ENCODE measurements around the gene ETDC.
"Not testable (repeated sequence)": the region's sequence is repeated elsewhere in the genome, so short reads cannot be mapped to it uniquely, and the experiment has no call there.

ETDC gene

GRCh38 chrX:135309430-135309923 lies at the start of gene ETDC:
Gene ETDC (plus strand): TSS chrX:135309480. CDS start chrX:135309480, 0 bp downstream.
- DNase-seq (ENCODE audit: low read depth in 3 of 3): no peak

GRCh38 chrX:135260976-135261375 lies 48.3 kb upstream of the ETDC start:
- not testable (repeated sequence) for DNase-seq (ENCODE audit: low read depth in 3 of 3)

DNA sequence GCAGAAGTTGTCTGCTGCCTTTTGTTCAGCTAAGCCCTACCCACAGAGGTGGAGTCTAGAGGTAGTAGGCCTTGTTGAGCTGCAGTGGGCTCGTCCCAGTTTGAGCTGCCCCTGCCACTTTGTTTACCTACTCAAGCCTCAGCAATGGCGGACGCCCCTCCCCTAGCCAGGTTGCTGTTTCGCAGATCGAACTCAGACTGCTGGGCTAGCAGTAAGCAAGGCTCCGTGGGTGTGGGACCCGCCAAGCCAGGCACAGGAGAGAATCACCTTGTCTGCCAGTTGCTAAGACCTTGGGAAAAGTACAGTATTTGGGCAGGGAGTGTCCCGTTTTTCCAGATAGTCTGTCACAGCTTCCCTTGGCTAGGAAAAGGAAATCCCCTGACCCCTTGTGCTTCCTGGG lies 45.9 kb upstream of the ETDC start:
- DNase-seq (ENCODE audit: low read depth in 3 of 3): not testable (repeated sequence)

DNA sequence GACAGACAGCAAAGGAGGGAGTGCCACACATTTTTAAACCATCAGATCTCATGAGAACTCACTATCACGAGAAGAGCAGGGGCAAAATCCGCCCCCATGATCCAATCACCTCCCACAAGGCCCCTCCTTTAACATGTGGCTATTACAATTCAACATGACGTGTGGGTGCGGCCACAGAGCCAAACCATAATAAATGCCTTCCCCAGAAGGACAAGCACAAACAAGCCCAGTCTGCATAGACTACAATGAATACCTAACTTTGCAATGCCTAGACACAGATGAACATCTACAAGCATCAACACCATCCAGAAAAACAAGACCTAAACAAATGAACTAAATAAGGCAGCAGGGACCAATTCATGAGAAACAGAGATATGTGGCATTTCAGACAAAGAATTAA lies 45.1 kb upstream of the ETDC start:
- DNase-seq (ENCODE audit: low read depth in 3 of 3): no peak

GRCh38 chrX:135273162-135273561 lies 36.1 kb upstream of the ETDC start:
- DNase-seq (ENCODE audit: low read depth in 3 of 3): no peak

- no peak for DNase-seq (ENCODE audit: low read depth in 3 of 3)
Observed at GRCh38 chrX:135275973-135276372, 33.3 kb upstream of the ETDC start.

GRCh38 chrX:135287266-135287823 lies 21.9 kb upstream of the ETDC start:
- DNase-seq (ENCODE audit: low read depth in 3 of 3): no peak

DNA sequence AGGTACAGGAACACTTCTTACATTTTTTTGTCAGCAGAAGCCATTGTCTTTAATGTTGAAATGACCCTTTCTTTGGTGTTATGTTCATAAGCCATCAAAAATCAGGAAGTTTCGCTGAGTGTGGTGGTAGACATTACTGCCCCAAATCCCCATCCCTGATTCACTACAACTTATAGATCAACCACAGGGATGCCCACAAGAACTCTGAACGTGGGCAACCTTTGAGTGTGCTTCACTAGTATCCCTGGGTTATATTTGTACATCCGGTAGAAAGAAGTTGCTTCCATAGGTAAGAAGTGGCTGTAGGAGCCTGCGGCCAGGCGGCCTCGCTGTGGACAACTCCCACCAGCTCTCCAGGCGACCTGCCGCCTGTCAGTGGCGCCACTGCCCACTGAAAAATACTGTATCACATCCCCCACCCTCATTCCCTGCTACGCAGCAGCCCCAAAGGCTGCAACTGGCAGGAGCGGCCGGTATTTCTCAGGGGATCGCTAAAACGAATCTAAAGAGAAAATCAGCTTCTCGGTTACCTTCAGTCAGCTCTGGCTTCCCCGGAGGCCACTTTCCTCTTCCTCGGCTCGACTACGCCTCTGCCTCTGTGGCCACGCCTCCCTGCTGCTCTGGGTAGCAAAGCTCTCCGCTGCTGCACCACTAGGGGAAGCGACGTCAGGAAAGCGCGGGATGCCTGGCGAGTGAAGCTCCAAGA lies 13.9 kb upstream of the ETDC start:
- DNase-seq (ENCODE audit: low read depth in 3 of 3): peak; percentile 28 to 66 (median 28)

DNA sequence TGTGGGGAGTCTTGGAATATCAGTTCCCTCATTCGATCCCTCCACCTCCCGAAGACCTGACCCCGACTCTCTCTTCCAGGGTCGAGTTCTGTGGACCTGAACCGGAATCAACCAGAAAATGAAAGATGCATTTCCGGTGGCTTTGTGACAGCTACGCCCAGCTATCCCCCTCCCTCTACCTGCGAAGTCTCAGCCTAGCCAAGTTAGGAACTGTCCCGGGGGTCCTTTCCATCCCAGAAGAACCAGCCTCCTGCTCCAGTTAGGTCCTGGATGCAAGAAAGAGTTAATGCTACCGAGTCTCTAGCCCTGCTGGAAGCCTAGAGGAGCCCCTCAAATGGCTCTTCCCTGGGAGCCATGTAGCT lies 13.4 kb upstream of the ETDC start:
- no peak for DNase-seq (ENCODE audit: low read depth in 3 of 3)

- DNase-seq (ENCODE audit: low read depth in 3 of 3): no peak
Observed at GRCh38 chrX:135302269-135302873, 6.9 kb upstream of the ETDC start.

DNA sequence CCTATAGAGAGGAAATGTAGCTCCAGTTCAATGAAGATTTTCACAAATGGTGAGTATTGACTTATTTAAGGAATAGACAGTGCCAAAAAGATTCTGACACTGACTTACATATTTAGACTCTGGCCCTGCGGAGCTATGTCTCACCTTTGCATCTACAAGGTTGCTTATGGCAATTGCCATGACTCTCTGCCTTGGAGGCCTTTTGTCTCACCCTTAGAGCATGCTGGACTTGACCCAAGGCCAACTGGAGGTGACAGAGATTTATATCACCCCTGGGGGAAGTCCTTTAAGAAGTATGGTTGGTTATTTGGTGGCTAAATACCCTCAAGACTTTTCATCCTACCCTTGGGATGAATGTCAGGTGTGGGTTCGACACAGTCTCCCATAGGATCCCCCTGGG lies 4.5 kb upstream of the ETDC start:
- DNase-seq (ENCODE audit: low read depth in 3 of 3): no peak

GRCh38 chrX:135307171-135307570 lies 2.1 kb upstream of the ETDC start:
- no peak for DNase-seq (ENCODE audit: low read depth in 3 of 3)

- DNase-seq (ENCODE audit: low read depth in 3 of 3): no peak
Observed at GRCh38 chrX:135308345-135308855, 880 bp upstream of the ETDC start.

- no peak for DNase-seq (ENCODE audit: low read depth in 3 of 3)
Observed at GRCh38 chrX:135315864-135316263, 6.6 kb downstream of the ETDC start.

DNA sequence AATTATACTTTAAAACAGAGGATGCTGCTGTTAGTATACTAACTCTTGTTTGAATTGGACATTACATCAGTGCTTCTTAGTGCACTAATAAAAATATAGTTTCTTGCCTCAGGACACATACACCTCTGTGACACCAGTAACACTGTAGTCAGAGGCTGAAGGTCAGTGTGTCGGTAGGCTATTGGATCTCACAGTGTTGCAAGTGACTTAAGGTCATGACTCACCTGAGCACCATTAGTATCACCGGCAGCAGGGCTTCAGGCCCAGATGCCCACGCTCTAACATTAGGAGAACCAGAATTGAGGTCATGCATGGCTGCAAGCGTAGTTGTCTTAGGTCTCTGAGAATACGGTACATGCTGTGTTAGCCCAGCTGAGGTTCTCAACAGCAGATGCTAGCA lies 15.2 kb downstream of the ETDC start:
- DNase-seq (ENCODE audit: low read depth in 3 of 3): no peak

DNA sequence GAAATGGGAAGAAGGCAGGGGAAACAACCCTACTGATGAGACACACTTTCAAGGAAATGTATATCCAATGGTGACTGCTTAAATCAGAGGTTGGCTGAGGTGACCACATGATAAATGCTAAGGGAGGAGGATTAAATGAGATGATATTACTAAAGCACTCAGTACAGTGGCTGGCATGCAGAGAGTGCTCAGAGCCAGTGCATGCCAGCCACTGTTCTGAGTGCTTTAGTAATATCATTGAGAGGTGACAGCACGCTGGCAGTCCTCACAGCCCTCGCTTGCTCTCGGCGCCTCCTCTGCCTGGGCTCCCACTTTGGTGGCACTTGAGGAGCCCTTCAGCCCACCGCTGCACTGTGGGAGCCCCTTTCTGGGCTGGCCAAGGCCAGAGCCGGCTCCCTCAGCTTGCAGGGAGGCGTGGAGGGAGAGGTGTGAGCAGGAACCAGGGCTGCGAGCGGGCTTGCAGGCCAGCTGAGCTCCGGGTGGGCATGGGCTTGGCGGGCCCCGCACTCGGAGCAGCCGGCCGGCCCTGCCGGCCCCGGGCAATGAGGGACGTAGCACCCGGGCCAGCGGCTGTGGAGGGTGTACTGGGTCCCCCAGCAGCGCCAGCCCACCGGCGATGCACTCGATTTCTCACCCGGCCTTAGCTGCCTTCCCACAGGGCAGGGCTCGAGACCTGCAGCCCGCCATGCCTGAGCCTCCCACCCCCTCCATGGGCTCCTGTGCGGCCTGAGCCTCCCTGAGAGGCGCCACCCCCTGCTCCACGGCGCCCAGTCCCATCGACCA lies 15.9 kb downstream of the ETDC start:
- DNase-seq (ENCODE audit: low read depth in 3 of 3): not testable (repeated sequence)

GRCh38 chrX:135327299-135327698 lies 18.0 kb downstream of the ETDC start:
- no peak for DNase-seq (ENCODE audit: low read depth in 3 of 3)

DNA sequence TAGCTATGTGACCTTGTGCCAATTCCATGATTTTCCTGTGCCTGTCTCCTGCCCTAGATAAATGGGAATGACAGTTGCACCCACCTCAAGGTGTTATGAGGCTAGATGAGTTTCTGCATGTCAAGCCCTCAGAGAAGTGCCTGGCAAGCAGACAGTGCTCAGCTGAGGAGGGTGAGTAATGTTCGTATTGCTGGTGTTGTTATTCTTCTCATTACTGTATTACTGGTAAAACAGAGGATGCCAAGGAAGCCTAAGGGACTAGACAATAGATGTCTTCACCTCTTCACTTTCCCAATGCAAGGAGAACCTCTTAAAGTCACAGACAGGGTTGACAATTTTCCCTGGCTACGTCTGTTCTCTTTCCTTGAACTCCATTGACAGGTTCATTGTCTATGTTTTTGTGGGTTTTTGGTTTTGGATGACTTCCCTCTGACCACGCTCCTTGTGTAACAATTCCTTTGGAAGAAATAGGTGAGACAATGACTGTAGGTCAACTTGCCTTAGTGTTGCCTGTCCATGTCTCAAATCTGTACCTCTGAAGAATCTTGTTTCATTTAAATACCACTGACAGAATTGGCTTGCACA lies 19.2 kb downstream of the ETDC start:
- no peak for DNase-seq (ENCODE audit: low read depth in 3 of 3)

DNA sequence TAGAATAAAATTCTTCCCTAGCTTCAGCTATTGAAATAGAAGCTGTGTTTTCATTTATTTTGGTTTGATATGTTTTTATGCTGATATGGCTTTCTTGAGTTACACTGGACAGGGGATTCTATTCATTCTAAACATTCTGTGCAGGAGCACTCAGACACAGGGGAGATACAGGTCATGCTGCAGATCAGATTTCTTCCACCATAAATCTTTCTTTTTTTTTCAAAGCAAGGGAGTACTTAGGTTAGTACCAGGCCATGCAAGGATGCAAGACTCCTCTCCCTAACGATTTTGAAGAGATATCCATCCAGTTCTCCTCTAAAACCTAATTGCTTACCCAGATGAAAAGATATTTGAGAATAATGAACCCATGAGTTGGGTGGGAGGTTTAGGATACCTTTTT lies 21.4 kb downstream of the ETDC start:
- no peak for DNase-seq (ENCODE audit: low read depth in 3 of 3)

GRCh38 chrX:135331525-135331924 lies 22.2 kb downstream of the ETDC start:
- DNase-seq (ENCODE audit: low read depth in 3 of 3): no peak

DNA sequence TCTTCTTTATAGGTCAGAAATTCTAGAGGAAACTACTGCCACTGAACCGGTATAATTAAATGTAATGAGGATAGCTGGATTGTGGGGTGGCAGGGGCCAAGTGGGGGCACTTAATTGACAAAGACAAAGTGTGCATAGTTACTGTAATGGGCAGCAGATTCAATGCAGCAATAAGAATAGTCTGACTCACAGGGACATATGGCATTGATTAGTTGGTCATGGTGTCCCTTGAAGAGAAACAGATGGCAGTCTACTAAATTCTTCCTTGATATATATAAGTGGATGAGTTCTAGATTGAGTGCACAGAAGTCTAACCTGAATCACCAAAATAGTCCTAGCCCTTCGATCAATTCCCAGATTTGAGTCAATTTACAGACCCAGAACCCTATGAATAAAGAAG lies 31.6 kb downstream of the ETDC start:
- no peak for DNase-seq (ENCODE audit: low read depth in 3 of 3)

DNA sequence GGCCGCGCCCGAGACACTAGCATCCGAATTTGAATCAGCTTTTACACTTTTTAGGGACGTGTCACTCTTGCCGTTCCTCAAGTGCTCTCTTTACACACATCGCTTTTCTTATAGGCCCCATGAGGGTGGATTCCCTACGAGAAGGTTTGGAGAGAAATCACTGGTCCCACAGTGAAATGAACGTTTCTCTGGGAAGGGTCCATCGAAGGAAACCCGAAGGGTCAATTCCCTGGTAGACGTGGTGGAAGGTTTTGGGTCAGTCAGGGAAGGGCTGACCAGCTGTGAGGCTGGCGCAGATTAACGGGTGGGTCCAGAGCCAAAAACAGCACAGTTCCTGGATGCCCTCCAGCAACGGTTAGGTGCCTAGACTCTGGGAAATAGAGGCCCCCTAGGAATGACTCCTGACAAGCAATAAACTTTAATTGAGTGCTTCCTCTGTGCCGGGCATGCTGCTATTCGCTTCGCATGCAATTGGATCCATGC lies 35.9 kb downstream of the ETDC start:
- DNase-seq (ENCODE audit: low read depth in 3 of 3): no peak

Data from stimulated activated CD4-positive, alpha-beta T cell treated with anti-CD3 and anti-CD28 coated beads, TNF-alpha, amount 100 ng/mL, for 24 hours (primary cell).